HCT116 (cell line): ENCODE measurements around the gene CDH22. TPM values are rescaled to one million over a fixed set of nuclear protein-coding genes. Genes with fewer than 3 reads are reported as not detected.

Experiments used
- ATAC-seq: fragments of 200-7000 bp; cut with Tn5 transposase; 2 replicates; pipeline ENCODE4 v1.9.1; 2020; ENCODE audit warnings: mild to moderate bottlenecking, moderate library complexity
- BruUV-seq: library from RNA; stranded (reverse); fragments of 400-500 nt; replicated peaks from 2 replicates; lab custom pipeline; 2021; lab: Mats Ljungman, UMichigan
- CTCF ChIA-PET: fragments of 300-600 bp; sonication (Branson Sonifier 250); formaldehyde crosslinking; loops from one replicate; lab custom pipeline; 2021; ENCODE audit warnings: antibody characterized with exemption; lab: Charles Lee
- POLR2A ChIA-PET: fragments of 300-600, 350-600 bp; sonication (Branson Sonifier 250); formaldehyde crosslinking; loops from one replicate; lab custom pipeline; 2021; ENCODE audit warnings: antibody characterized with exemption; lab: Charles Lee
- RAD21 ChIA-PET, 2 experiments: fragments of 300-600 bp; sonication (Branson Sonifier 250); formaldehyde crosslinking; loops; one replicate each; lab custom pipeline; 2023; ENCODE audit warnings: low total read pairs in 2 of 2; ENCODE audit not compliant: uncharacterized antibody in 2 of 2, unreplicated experiment in 2 of 2, low non-redundant PET in 1 of 2; lab: Charles Lee
- DNase-seq: peaks from one replicate; pipeline ENCODE4 v3.0.0-alpha.2; 2010; ENCODE audit warnings: low read depth, low spot score
- H2AFZ ChIP-seq: fragments of 200-600 bp; shearing (Covaris generic), sonication (generic); 2 replicates; pipeline ENCODE4 v1.6.1; 2017; ENCODE audit warnings: low read depth, mixed run types, mixed read lengths, antibody characterized with exemption, low read length; ENCODE audit not compliant: poor library complexity, severe bottlenecking
- H3K27ac ChIP-seq: 2 replicates; pipeline ENCODE4 v1.5.1; 2012; ENCODE audit warnings: low read depth, low read length
- H3K27me3 ChIP-seq: fragments of 200-600 bp; sonication (generic); 2 replicates; pipeline ENCODE4 v1.6.1; 2016; ENCODE audit warnings: mixed run types, low read length, mixed read lengths; ENCODE audit not compliant: insufficient read depth
- H3K36me3 ChIP-seq, 2 experiments: fragments of 200-500 bp in 1 of 2; fragments of 200-600 bp in 1 of 2; sonication (Bioruptor generic) in 1 of 2; sonication (generic) in 1 of 2; 2 replicates each; pipeline versions ENCODE4 v1.5.1 to v1.6.1; 2014 to 2016; ENCODE audit warnings: low read length in 2 of 2, inconsistent platforms in 1 of 2, mixed read lengths in 1 of 2, mixed run types in 1 of 2; ENCODE audit not compliant: insufficient read depth in 2 of 2, control insufficient read depth in 1 of 2
- H3K4me1 ChIP-seq, 2 experiments: fragments of 200-600 bp in 1 of 2; sonication (generic) in 1 of 2; 2 replicates each; pipeline versions ENCODE4 v1.5.1 to v1.6.1; 2012 to 2017; ENCODE audit warnings: low read length in 2 of 2, inconsistent platforms in 1 of 2, mild to moderate bottlenecking in 1 of 2, mixed read lengths in 1 of 2, mixed run types in 1 of 2, moderate library complexity in 1 of 2; ENCODE audit not compliant: insufficient read depth in 2 of 2, control insufficient read depth in 1 of 2
- H3K4me2 ChIP-seq: fragments of 200-600 bp; sonication (generic); 2 replicates; pipeline ENCODE4 v1.6.1; 2017; ENCODE audit warnings: mixed run types, low read length, mixed read lengths
- H3K4me3 ChIP-seq, 2 experiments: fragments of 200-600 bp in 1 of 2; sonication (generic) in 1 of 2; replicated peaks in 1 of 2; 2 replicates each; pipeline ENCODE4 v1.5.1; 2011 to 2016; ENCODE audit warnings: low read length in 2 of 2, control low read depth in 1 of 2, low read depth in 1 of 2, mild to moderate bottlenecking in 1 of 2, mixed read lengths in 1 of 2, mixed run types in 1 of 2
- H3K79me2 ChIP-seq: fragments of 200-600 bp; sonication (generic); 2 replicates; pipeline ENCODE4 v1.6.1; 2017; ENCODE audit warnings: mild to moderate bottlenecking, mixed run types, low read length, moderate library complexity, mixed read lengths; ENCODE audit not compliant: insufficient read depth
- H3K9ac ChIP-seq: fragments of 200-600 bp; sonication (generic); 2 replicates; pipeline ENCODE4 v1.6.1; 2016; ENCODE audit warnings: low read length, mixed read lengths
- H3K9me2 ChIP-seq: fragments of 200-600 bp; sonication (generic), shearing (Covaris generic); 2 replicates; pipeline ENCODE4 v1.6.1; 2017; ENCODE audit warnings: mixed run types, mild to moderate bottlenecking, moderate library complexity; ENCODE audit not compliant: insufficient read depth
- H3K9me3 ChIP-seq, 2 experiments: fragments of 200-500 bp in 1 of 2; fragments of 200-600 bp in 1 of 2; sonication (Bioruptor generic) in 1 of 2; sonication (generic) in 1 of 2; 2 replicates each; pipeline ENCODE4 v1.6.1; 2014 to 2017; ENCODE audit warnings: low read length in 2 of 2, mixed read lengths in 2 of 2, inconsistent platforms in 1 of 2, low read depth in 1 of 2, mild to moderate bottlenecking in 1 of 2, mixed run types in 1 of 2, moderate library complexity in 1 of 2; ENCODE audit not compliant: control insufficient read depth in 1 of 2, insufficient read depth in 1 of 2
- H4K20me1 ChIP-seq: fragments of 200-600 bp; sonication (generic), shearing (Covaris generic); 2 replicates; pipeline ENCODE4 v1.6.1; 2017; ENCODE audit warnings: mixed run types, mild to moderate bottlenecking, moderate library complexity; ENCODE audit not compliant: insufficient read depth
- CBX3 ChIP-seq: IDR thresholded peaks from 2 replicates; pipeline ENCODE4 v1.6.1; 2012; ENCODE audit warnings: low read depth
- CEBPB ChIP-seq: IDR thresholded peaks from 2 replicates; pipeline ENCODE4 v1.6.1; 2012; ENCODE audit warnings: low read depth
- EGR1 ChIP-seq: IDR thresholded peaks from 2 replicates; pipeline ENCODE4 v1.6.1; 2012; ENCODE audit warnings: low read depth
- EZH2 ChIP-seq: fragments of 200-600 bp; sonication (generic); IDR thresholded peaks from 2 replicates; pipeline ENCODE4 v1.6.1; 2017; ENCODE audit warnings: antibody characterized with exemption, mixed run types
- EZH2phosphoT487 ChIP-seq: fragments of 200-600 bp; IDR thresholded peaks from 2 replicates; pipeline ENCODE4 v1.6.1; 2018; ENCODE audit warnings: antibody characterized with exemption, borderline replicate concordance
- JUND ChIP-seq: IDR thresholded peaks from 2 replicates; pipeline ENCODE4 v1.6.1; 2012
- POLR2AphosphoS5 ChIP-seq: IDR thresholded peaks from 2 replicates; pipeline ENCODE4 v1.6.1; 2011; ENCODE audit warnings: mild to moderate bottlenecking, low read depth, low read length, moderate library complexity
- SIN3A ChIP-seq: IDR thresholded peaks from 2 replicates; pipeline ENCODE4 v1.6.1; 2012; ENCODE audit warnings: low read depth
- SRF ChIP-seq: IDR thresholded peaks from 2 replicates; pipeline ENCODE4 v1.6.1; 2012; ENCODE audit warnings: low read depth
- TCF7L2 ChIP-seq: IDR thresholded peaks from 2 replicates; pipeline ENCODE4 v1.7.0; 2011; ENCODE audit warnings: borderline replicate concordance, inconsistent platforms; ENCODE audit not compliant: insufficient read depth, insufficient read length; ENCODE audit errors: extremely low read depth
- YY1 ChIP-seq: IDR thresholded peaks from 2 replicates; pipeline ENCODE4 v1.6.1; 2011; ENCODE audit warnings: low read length, low read depth, moderate library complexity, mild to moderate bottlenecking; ENCODE audit not compliant: insufficient replicate concordance; ENCODE audit errors: extremely low read depth
- intact Hi-C: fragments of 100-400 bp; cut with micrococcal nuclease; formaldehyde crosslinking; loops from 2 replicates; pipeline ENCODE4 v1.10.0; 2022
- total RNA-seq: library from RNA; stranded (reverse); gene quantifications from one replicate; pipeline ENCODE4 v1.2.1, GENCODE V29; 2021; ENCODE audit not compliant: unreplicated experiment
- TF ChIP-seq, protein P1 (sequence below): IDR thresholded peaks from 2 replicates; pipeline ENCODE4 v1.6.1; 2011; ENCODE audit warnings: mild to moderate bottlenecking, low read length, moderate library complexity; ENCODE audit not compliant: insufficient replicate concordance; ENCODE audit errors: extremely low read depth
- TF ChIP-seq, protein P2 (sequence below): IDR thresholded peaks from 2 replicates; pipeline ENCODE4 v1.6.1; 2012; ENCODE audit warnings: low read depth
- TF ChIP-seq, protein P3 (sequence below), 3 experiments: fragments of 200-600 bp in 1 of 3; sonication (generic) in 1 of 3; IDR thresholded peaks in 2 of 3; conservative IDR thresholded peaks in 1 of 3; 2 replicates each; pipeline ENCODE4 v1.5.1; 2012 to 2017; ENCODE audit warnings: low read depth in 2 of 3, low read length in 2 of 3, antibody characterized with exemption in 1 of 3, borderline replicate concordance in 1 of 3, control low read depth in 1 of 3, mild to moderate bottlenecking in 1 of 3, mixed read lengths in 1 of 3, mixed run types in 1 of 3, moderate library complexity in 1 of 3; ENCODE audit not compliant: insufficient read depth in 1 of 3
- TF ChIP-seq, protein P4 (sequence below): IDR thresholded peaks from 2 replicates; pipeline ENCODE4 v1.6.1; 2012

CDH22 gene
- total RNA-seq, 1 experiment from 2014 or later, result 1.8 TPM

DNA sequence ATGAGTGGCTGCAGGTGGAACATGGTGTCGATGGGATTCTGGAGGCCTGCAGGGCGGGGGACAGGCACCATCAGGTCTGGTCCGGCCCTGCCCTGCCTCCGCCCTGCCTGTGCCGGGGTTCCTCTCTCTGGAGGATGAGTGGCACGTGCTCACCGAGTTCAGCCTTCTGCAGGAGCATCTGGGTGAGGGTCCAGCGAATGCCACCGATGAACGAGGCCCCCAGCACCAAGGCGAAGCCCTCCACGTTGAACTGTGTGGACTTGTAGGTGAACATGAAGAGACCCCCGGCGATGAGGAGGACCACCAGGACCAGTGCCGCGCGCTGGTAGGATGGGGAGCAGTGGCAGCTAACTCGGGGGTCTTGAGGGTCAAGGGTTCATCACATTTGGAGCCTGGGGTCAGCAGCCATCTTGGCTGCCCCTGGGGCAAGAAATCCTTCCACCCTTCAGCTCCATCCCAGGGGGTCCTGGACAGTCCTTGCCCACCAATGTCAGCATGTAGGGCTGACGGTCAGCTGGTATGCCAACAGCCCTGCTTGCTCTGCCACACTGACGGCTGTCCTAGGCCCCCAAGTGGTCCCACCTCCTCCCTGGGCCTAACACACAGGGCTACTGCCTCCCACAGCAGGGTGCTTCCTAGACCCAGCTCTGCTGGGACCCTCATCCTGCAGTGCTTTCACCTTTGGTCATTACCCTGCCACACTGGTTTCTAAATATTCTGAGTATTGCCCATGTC is 46.8 kb upstream of the CDH22 start:
- no TSS peak for BruUV-seq
- H3K36me3 ChIP-seq, result peaks cover 2 to 9% of the 10 kb centered on the region in 2 experiments; a peak in 1 of 4 replicates
- no peak for ATAC-seq
- H3K27ac ChIP-seq, result no peak overlapping the region
- H4K20me1 ChIP-seq, result no peaks in the 10 kb centered on the region
- DNase-seq, result no peak
- CTCF ChIA-PET, result no interaction called here
- H3K79me2 ChIP-seq, result peaks cover 5% of the 10 kb centered on the region; the same call in 1 of the 2 replicates
- H2AFZ ChIP-seq, result no peak overlapping the region
- RAD21 ChIA-PET, result no interaction called here
- no peaks in the 10 kb centered on the region for H3K9me2 ChIP-seq
- 0 out of 4 replicates have a peak, but pooled peaks cover 0 to 3% of the 10 kb centered on the region in 2 experiments for H3K4me1 ChIP-seq
- H3K9me3 ChIP-seq, result no peaks in the 10 kb centered on the region
- POLR2A ChIA-PET, result no interaction called here
- no peak overlapping the region for H3K9ac ChIP-seq
- H3K27me3 ChIP-seq, result no peaks in the 10 kb centered on the region
- TF ChIP-seq CBX3 (no peak), SIN3A (no peak), TCF7L2 (no peak), EGR1 (no peak), CEBPB (no peak), EZH2phosphoT487 (no peak), POLR2AphosphoS5 (no peak), YY1 (no peak), JUND (no peak), SRF (no peak), EZH2 (no peak)
- TF ChIP-seq, protein P1, sequence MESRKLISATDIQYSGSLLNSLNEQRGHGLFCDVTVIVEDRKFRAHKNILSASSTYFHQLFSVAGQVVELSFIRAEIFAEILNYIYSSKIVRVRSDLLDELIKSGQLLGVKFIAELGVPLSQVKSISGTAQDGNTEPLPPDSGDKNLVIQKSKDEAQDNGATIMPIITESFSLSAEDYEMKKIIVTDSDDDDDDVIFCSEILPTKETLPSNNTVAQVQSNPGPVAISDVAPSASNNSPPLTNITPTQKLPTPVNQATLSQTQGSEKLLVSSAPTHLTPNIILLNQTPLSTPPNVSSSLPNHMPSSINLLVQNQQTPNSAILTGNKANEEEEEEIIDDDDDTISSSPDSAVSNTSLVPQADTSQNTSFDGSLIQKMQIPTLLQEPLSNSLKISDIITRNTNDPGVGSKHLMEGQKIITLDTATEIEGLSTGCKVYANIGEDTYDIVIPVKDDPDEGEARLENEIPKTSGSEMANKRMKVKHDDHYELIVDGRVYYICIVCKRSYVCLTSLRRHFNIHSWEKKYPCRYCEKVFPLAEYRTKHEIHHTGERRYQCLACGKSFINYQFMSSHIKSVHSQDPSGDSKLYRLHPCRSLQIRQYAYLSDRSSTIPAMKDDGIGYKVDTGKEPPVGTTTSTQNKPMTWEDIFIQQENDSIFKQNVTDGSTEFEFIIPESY, result no peak
- TF ChIP-seq, protein P2, sequence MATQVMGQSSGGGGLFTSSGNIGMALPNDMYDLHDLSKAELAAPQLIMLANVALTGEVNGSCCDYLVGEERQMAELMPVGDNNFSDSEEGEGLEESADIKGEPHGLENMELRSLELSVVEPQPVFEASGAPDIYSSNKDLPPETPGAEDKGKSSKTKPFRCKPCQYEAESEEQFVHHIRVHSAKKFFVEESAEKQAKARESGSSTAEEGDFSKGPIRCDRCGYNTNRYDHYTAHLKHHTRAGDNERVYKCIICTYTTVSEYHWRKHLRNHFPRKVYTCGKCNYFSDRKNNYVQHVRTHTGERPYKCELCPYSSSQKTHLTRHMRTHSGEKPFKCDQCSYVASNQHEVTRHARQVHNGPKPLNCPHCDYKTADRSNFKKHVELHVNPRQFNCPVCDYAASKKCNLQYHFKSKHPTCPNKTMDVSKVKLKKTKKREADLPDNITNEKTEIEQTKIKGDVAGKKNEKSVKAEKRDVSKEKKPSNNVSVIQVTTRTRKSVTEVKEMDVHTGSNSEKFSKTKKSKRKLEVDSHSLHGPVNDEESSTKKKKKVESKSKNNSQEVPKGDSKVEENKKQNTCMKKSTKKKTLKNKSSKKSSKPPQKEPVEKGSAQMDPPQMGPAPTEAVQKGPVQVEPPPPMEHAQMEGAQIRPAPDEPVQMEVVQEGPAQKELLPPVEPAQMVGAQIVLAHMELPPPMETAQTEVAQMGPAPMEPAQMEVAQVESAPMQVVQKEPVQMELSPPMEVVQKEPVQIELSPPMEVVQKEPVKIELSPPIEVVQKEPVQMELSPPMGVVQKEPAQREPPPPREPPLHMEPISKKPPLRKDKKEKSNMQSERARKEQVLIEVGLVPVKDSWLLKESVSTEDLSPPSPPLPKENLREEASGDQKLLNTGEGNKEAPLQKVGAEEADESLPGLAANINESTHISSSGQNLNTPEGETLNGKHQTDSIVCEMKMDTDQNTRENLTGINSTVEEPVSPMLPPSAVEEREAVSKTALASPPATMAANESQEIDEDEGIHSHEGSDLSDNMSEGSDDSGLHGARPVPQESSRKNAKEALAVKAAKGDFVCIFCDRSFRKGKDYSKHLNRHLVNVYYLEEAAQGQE, result no peak
- TF ChIP-seq, protein P3, sequence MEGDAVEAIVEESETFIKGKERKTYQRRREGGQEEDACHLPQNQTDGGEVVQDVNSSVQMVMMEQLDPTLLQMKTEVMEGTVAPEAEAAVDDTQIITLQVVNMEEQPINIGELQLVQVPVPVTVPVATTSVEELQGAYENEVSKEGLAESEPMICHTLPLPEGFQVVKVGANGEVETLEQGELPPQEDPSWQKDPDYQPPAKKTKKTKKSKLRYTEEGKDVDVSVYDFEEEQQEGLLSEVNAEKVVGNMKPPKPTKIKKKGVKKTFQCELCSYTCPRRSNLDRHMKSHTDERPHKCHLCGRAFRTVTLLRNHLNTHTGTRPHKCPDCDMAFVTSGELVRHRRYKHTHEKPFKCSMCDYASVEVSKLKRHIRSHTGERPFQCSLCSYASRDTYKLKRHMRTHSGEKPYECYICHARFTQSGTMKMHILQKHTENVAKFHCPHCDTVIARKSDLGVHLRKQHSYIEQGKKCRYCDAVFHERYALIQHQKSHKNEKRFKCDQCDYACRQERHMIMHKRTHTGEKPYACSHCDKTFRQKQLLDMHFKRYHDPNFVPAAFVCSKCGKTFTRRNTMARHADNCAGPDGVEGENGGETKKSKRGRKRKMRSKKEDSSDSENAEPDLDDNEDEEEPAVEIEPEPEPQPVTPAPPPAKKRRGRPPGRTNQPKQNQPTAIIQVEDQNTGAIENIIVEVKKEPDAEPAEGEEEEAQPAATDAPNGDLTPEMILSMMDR (IDR thresholded peaks at IDR 0.05 in 2 of 3, conservative IDR thresholded peaks at IDR 0.05 in 1 of 3; ENCODE audit: borderline replicate concordance in 1 of 3, insufficient read depth in 1 of 3, low read depth in 2 of 3, low read length in 2 of 3), result no peak
- TF ChIP-seq, protein P4, sequence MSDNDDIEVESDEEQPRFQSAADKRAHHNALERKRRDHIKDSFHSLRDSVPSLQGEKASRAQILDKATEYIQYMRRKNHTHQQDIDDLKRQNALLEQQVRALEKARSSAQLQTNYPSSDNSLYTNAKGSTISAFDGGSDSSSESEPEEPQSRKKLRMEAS, result no peak
- intact Hi-C loops, result no loop called here
- H3K4me3 ChIP-seq, result no peak overlapping the region
- H3K4me2 ChIP-seq, result no peak overlapping the region
